Measurements from ENCODE around the gene CCDC174. TPM values are rescaled to one million over a fixed set of nuclear protein-coding genes. Genes with fewer than 3 reads are reported as not detected.

The CCDC174 gene
- total and polyA plus RNA-seq, 7 donors: 10.8 to 21.3 (median 13.3) TPM

DNA sequence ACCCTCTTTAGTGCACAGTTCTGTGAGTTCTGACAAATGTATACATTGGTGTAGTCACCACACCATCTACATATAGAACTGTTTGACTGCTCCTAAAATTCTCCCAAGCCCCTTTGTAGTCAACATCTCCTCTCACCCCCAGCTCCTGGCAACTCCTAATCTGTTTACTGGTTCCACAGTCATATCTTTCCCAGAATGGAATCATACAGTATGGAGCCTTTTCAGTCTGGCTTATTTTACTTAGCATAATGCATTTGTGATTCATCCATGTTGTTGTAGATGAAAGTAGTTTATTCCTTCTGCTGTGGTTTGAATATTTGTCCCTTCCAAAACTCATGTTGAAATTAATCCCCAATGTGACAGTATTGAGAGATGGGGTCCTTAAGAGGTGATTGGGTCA, 41.6 kb upstream of the CCDC174 start:
- no peaks in the 10 kb centered on the region for H3K4me1 ChIP-seq
- TF ChIP-seq, protein P1, sequence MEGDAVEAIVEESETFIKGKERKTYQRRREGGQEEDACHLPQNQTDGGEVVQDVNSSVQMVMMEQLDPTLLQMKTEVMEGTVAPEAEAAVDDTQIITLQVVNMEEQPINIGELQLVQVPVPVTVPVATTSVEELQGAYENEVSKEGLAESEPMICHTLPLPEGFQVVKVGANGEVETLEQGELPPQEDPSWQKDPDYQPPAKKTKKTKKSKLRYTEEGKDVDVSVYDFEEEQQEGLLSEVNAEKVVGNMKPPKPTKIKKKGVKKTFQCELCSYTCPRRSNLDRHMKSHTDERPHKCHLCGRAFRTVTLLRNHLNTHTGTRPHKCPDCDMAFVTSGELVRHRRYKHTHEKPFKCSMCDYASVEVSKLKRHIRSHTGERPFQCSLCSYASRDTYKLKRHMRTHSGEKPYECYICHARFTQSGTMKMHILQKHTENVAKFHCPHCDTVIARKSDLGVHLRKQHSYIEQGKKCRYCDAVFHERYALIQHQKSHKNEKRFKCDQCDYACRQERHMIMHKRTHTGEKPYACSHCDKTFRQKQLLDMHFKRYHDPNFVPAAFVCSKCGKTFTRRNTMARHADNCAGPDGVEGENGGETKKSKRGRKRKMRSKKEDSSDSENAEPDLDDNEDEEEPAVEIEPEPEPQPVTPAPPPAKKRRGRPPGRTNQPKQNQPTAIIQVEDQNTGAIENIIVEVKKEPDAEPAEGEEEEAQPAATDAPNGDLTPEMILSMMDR (IDR thresholded peaks at IDR 0.05): no peak
- TF ChIP-seq POLR2AphosphoS5 (IDR thresholded peaks at IDR 0.05) (no peak), EP300 (IDR thresholded peaks at IDR 0.05) (no peak), POLR2A (IDR thresholded peaks at IDR 0.05) (no peak)
- intact Hi-C loops (cut with DNase I): no loop called here
- H3K36me3 ChIP-seq: no peaks in the 10 kb centered on the region
- H3K27me3 ChIP-seq: peaks cover 0 to 17% (median 0%) of the 10 kb centered on the region in 3 donors
- no peak overlapping the region for H3K4me3 ChIP-seq
- H3K27ac ChIP-seq: no peak overlapping the region
- no peak for DNase-seq
- H3K9me3 ChIP-seq: no peaks in the 10 kb centered on the region

- Histone ChIP-seq H3K27ac (no peak overlapping the region), H3K27me3 (peaks cover 0 to 16% (median 0%) of the 10 kb centered on the region in 3 donors), H3K36me3 (no peaks in the 10 kb centered on the region), H3K4me1 (no peaks in the 10 kb centered on the region), H3K9me3 (no peaks in the 10 kb centered on the region), H3K4me3 (no peak overlapping the region)
- no peak for TF ChIP-seq POLR2A (IDR thresholded peaks at IDR 0.05)
- TF ChIP-seq, protein P1 (IDR thresholded peaks at IDR 0.05): no peak
- no peak for TF ChIP-seq EP300 (IDR thresholded peaks at IDR 0.05)
- no peak for TF ChIP-seq POLR2AphosphoS5 (IDR thresholded peaks at IDR 0.05)
- intact Hi-C loops (cut with DNase I): no loop called here
- 80 to 83% methylated on average over 1 of the region's 1 CpG for WGBS, 2 donors
- no peak for DNase-seq
Measured at GRCh38 chr3:14614189-14614588, 37.4 kb upstream of the CCDC174 start.

- Histone ChIP-seq H3K27me3 (peaks cover 0 to 12% (median 0%) of the 10 kb centered on the region in 3 donors), H3K4me1 (no peaks in the 10 kb centered on the region), H3K4me3 (no peak overlapping the region), H3K36me3 (no peaks in the 10 kb centered on the region), H3K9me3 (no peaks in the 10 kb centered on the region), H3K27ac (no peak overlapping the region)
- intact Hi-C loops (cut with DNase I): no loop called here
- no peak for DNase-seq
- TF ChIP-seq, protein P1 (IDR thresholded peaks at IDR 0.05): no peak
- TF ChIP-seq POLR2A (IDR thresholded peaks at IDR 0.05): no peak
- no peak for TF ChIP-seq POLR2AphosphoS5 (IDR thresholded peaks at IDR 0.05)
Measured at GRCh38 chr3:14614862-14615261, 36.7 kb upstream of the CCDC174 start.

DNA sequence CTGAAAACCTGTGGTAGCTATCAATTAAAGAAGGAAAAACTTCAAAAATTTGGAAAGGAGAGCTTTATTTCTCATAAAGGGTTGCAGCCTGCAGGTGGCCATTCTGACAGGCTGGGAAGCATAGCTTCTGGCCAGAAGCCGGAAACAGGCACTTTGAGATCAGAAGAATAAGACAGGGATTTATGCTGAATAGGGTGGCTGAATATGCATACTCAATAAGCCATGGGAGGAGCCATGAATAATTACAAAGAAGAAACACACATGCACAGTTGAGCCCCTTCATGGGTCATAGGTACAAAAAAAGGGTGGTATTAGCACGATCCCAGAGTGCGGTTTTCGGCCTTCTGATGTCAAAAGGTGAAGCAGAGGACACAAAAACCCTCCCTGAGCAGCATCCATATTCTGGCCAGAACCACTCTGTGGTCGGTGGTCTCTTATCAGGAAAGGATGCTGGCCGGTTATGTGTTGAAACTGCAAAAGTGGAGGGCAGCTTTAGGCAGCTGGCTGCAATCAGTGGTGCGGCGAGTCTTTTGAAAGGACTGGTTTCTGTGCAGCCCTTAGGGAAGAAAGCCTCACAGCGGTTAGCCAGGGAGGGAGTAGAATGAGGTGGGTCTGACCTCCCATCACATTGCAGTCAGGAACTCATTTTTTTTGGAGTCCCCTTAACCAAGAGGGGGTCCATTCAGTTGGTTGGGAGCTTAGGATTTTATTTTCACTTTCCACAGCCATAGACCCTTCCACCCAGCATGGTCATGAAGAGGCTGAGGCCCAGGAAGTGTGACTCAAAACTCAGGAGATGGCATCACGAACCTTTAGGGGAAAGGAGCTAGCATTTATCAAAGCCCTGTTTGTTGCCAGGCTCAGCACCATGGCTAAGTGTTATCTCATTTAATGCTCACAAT, 34.7 kb upstream of the CCDC174 start:
- no peak for DNase-seq
- Histone ChIP-seq H3K27ac (no peak overlapping the region), H3K4me3 (no peak overlapping the region), H3K9me3 (no peaks in the 10 kb centered on the region), H3K27me3 (no peaks in the 10 kb centered on the region), H3K36me3 (no peaks in the 10 kb centered on the region), H3K4me1 (no peaks in the 10 kb centered on the region)
- intact Hi-C loops (cut with DNase I): no loop called here
- WGBS, 2 donors: 74 to 88% methylated on average over 10 of the region's 10 CpGs
- no peak for TF ChIP-seq EP300 (IDR thresholded peaks at IDR 0.05)
- TF ChIP-seq POLR2A (IDR thresholded peaks at IDR 0.05): no peak
- no peak for TF ChIP-seq POLR2AphosphoS5 (IDR thresholded peaks at IDR 0.05)
- TF ChIP-seq, protein P1 (IDR thresholded peaks at IDR 0.05): no peak
